HepG2 (cell line): ENCODE measurements around the gene SOWAHA. TPM values are rescaled to one million over a fixed set of nuclear protein-coding genes. Genes with fewer than 3 reads are reported as not detected.

Experiments used
- AFF4 ChIP-seq: sonication (generic); formaldehyde crosslinking; IDR thresholded peaks from 2 replicates; pipeline ENCODE4 v1.4.0; 2020; ENCODE audit warnings: missing genetic modification reagents
- BCLAF1 ChIP-seq: fragments of 450-650 bp; IDR thresholded peaks from 2 replicates; pipeline ENCODE4 v1.6.1; 2017; ENCODE audit warnings: mild to moderate bottlenecking
- KLF15 ChIP-seq: sonication (generic); formaldehyde crosslinking; IDR thresholded peaks from 2 replicates; pipeline ENCODE4 v1.8.1; 2023; ENCODE audit warnings: borderline replicate concordance, mild to moderate bottlenecking, inconsistent platforms, missing genetic modification reagents, mixed read lengths
- LRRFIP1 ChIP-seq: sonication (generic); formaldehyde crosslinking; conservative IDR thresholded peaks from 2 replicates; pipeline ENCODE4 v1.4.0; 2020; ENCODE audit warnings: missing genetic modification reagents
- MAFF ChIP-seq: IDR thresholded peaks from 2 replicates; pipeline ENCODE4 v1.6.1; 2011; ENCODE audit warnings: low read depth, low read length, improper control_type of control experiment
- PHF8 ChIP-seq: sonication (generic); formaldehyde crosslinking; IDR thresholded peaks from 2 replicates; pipeline ENCODE4 v1.5.0; 2020; ENCODE audit warnings: missing genetic modification reagents
- POLR2G ChIP-seq: fragments of 200-400 bp; formaldehyde crosslinking; IDR thresholded peaks from 2 replicates; pipeline ENCODE4 v1.6.1; 2018; ENCODE audit warnings: mild to moderate bottlenecking, low read depth, low read length, moderate library complexity
- SAP130 ChIP-seq: IDR thresholded peaks from 2 replicates; pipeline ENCODE4 v1.6.1; 2016; ENCODE audit warnings: low read depth
- ZBTB33 ChIP-seq: sonication (generic); formaldehyde crosslinking; IDR thresholded peaks from 2 replicates; pipeline ENCODE4 v1.4.0; 2020; ENCODE audit warnings: missing genetic modification reagents
- ZFYVE20 ChIP-seq: sonication (generic); formaldehyde crosslinking; IDR thresholded peaks from 2 replicates; pipeline ENCODE4 v1.8.0; 2023; ENCODE audit warnings: low read depth, mild to moderate bottlenecking, moderate library complexity, missing genetic modification reagents, borderline replicate concordance
- ZNF253 ChIP-seq: sonication (generic); formaldehyde crosslinking; IDR thresholded peaks from 2 replicates; pipeline ENCODE4 v1.8.0; 2022; ENCODE audit warnings: mild to moderate bottlenecking, missing genetic modification reagents, borderline replicate concordance
- ZNF280D ChIP-seq: sonication (generic); formaldehyde crosslinking; IDR thresholded peaks from 2 replicates; pipeline ENCODE4 v1.5.1; 2020; ENCODE audit warnings: mild to moderate bottlenecking, missing genetic modification reagents
- ZNF790 ChIP-seq: sonication (generic); formaldehyde crosslinking; IDR thresholded peaks from 2 replicates; pipeline ENCODE4 v1.8.0; 2022; ENCODE audit warnings: missing genetic modification reagents, mild to moderate bottlenecking, borderline replicate concordance
- polyA plus RNA-seq, 8 experiments: library from polyadenylated mRNA; depleted of rRNA in 3 of 8; stranded (reverse) in 7 of 8; unstranded in 1 of 8; fragments of >200 nt; fragmentation: Illumina TruSeq in 4 of 8; extraction: Trizol in 4 of 8; gene quantifications; 2 replicates each; pipeline versions ENCODE4 v1.2.1 to v1.2.3, GENCODE V29; 2011 to 2016; ENCODE audit warnings: low read depth in 4 of 8, missing spikeins in 1 of 8, mixed read lengths in 1 of 8; ENCODE audit not compliant: insufficient read depth in 1 of 8
- total RNA-seq, 5 experiments: library from RNA; depleted of rRNA; stranded (reverse); fragments of >200 nt; fragmentation: Illumina TruSeq; extraction: Trizol; gene quantifications; 2 replicates each; pipeline ENCODE4 v1.2.3, GENCODE V29; 2016; ENCODE audit warnings: low read depth in 1 of 5

SOWAHA gene
- total and polyA plus RNA-seq, 2 of the 13 experiments (the other 11 are each of a cell fraction or from before 2014, with no cell fraction given): 0.95 to 1.9 TPM

GRCh38 chr5:132777209-132778069 lies 35.7 kb upstream of the SOWAHA start, which contains the start of gene SEPTIN8 (continued):
- TF ChIP-seq ZBTB33 (CRISPR knock-in tag) (peak; percentile 37; the same call in 1 of the 2 replicates), ZNF253 (no peak), LRRFIP1 (CRISPR knock-in tag) (no peak), AFF4 (CRISPR knock-in tag) (no peak), ZNF790 (CRISPR knock-in tag) (no peak), SAP130 (CRISPR knock-in tag) (no peak; the same call in 1 of the 2 replicates), ZFYVE20 (CRISPR knock-in tag) (no peak), KLF15 (no peak), ZNF280D (CRISPR knock-in tag) (0 out of 2 replicates have a peak, but pooled peaks have one; percentile 54), PHF8 (CRISPR knock-in tag) (peak; percentile 49), MAFF (no peak), POLR2G (peak; percentile 51), BCLAF1 (no peak)
